DMS 273 (cell line): ENCODE measurements around the gene EIF1.
"Not testable (repeated sequence)": the region's sequence is repeated elsewhere in the genome, so short reads cannot be mapped to it uniquely, and the experiment has no call there.

ENCODE experiments used
- DNase-seq: peaks from one replicate; lab custom pipeline; 2025; ENCODE audit not compliant: unreplicated experiment; lab: John Stamatoyannopoulos, UW

Gene EIF1

GRCh38 chr17:41655611-41656111, 33.0 kb upstream of the EIF1 start:
- peak; percentile 84 for DNase-seq

- no peak for DNase-seq
Measured at GRCh38 chr17:41656249-41657023, 32.2 kb upstream of the EIF1 start.

DNA sequence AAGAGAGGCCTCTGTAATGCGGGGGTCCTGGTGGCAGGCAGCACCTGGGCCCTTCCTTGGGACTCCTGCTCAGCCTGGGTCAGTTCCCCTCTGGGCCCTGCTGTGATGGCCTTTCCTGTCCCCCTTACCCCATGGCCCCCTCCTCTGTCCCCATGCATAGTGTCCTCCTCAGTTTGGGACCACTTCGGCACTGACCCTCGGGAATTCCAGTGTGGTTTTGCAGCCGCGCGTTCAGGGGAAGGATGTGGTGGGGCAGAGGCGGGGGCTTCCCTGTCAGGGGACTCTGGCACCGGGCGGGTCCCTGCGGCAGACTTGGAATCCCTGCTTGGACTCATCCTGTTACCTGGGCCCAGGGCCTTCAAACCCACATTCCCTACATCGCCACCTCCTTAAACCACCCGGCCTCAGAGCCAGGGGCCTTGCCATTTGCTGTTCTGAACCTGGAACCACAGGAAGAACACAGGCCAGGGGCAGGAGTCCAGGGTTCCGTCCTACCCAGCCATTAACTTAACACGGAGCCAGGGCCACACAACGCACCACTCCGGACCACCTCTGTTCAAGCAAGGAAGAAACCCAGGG, 31.4 kb upstream of the EIF1 start:
- no peak for DNase-seq

- no peak for DNase-seq
Measured at GRCh38 chr17:41657936-41658335, 30.7 kb upstream of the EIF1 start.

GRCh38 chr17:41658846-41659245, 29.8 kb upstream of the EIF1 start:
- DNase-seq: no peak

DNA sequence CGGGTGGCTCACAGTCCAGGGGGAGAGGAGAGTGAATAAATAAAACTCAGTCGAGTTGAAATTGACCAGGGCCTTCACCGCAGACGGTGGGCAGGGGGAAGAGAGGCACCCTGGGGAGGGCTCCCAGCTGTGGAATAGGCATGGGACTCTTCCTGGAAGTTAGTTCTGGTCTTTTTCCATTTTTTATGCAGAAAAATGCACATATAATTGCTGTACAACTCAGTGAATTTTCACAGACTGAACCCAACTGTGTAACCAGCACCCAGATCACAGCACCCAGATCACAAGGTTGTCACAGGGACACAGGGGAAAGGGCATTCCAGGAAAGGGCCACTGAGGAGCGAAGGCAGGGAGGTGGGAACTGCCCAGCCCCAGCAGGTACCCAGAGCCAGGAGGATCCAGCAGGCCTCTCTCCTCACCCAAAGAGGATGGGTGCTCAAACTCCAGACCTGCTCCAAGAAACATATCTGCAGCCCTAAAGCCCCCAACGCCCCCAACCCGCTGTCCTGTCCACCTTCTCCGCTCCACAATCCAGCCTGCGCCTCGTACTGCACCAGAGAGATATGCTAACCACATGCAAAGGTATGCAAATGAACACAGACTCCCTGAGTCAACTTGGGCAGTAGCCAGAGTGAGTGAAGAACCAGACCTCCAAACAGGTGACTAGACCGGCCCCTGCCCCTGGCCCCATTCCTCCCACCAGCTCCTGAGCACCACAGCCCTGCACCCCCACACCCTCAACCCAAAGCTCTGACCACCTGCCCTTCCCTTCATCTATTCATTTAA, 29.1 kb upstream of the EIF1 start:
- DNase-seq: no peak

GRCh38 chr17:41660221-41660711, 28.4 kb upstream of the EIF1 start:
- DNase-seq: no peak

- no peak for DNase-seq
Measured at GRCh38 chr17:41663451-41664171, 25.1 kb upstream of the EIF1 start.

DNA sequence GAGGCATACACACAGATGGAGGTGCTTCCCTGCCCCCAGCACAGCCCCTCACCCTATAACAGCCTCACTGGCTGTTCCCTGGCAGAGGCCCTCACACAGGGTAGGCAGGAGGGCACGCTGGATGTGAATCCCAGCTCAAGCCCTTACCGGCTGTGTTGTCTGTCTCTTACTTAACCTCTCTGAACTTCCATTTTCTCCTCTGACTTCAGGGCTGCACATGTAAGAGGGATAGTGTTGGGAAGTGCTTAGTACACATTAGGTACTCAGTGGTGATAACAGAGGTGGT, 24.6 kb upstream of the EIF1 start:
- DNase-seq: no peak

- DNase-seq: no peak
Measured at GRCh38 chr17:41664587-41665565, 23.8 kb upstream of the EIF1 start.

GRCh38 chr17:41665566-41666236, 23.0 kb upstream of the EIF1 start:
- DNase-seq: peak; percentile 96

GRCh38 chr17:41666237-41666641, 22.4 kb upstream of the EIF1 start:
- peak; percentile 81 for DNase-seq

DNA sequence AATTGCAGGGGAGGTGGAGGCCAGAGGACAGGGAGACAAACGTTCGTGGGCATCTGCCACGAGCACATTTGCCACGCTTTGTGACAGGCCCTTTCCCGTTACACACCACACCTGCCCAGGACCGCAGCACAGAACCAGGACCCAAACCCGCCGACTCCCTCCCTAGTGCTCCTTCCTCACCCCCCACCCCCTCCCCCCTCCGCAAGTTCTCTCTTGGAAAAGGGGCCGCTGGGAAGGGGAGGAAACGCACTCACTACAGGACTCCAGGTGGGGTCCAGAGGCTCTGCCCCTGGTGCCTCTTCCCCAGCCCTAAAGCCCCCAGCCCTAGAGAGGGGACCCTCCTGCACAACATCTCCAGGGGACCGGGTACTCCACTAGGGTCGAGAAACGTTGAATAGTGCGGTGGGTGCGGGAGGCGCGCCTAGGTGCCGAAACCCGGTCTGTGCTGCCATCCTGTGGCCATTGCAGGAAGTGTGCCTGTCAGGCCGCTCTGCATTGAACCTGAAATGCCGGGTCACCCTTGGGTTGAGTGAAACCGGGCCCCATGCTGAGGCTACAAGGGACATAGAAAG, 21.9 kb upstream of the EIF1 start:
- DNase-seq: peak; percentile 90

DNA sequence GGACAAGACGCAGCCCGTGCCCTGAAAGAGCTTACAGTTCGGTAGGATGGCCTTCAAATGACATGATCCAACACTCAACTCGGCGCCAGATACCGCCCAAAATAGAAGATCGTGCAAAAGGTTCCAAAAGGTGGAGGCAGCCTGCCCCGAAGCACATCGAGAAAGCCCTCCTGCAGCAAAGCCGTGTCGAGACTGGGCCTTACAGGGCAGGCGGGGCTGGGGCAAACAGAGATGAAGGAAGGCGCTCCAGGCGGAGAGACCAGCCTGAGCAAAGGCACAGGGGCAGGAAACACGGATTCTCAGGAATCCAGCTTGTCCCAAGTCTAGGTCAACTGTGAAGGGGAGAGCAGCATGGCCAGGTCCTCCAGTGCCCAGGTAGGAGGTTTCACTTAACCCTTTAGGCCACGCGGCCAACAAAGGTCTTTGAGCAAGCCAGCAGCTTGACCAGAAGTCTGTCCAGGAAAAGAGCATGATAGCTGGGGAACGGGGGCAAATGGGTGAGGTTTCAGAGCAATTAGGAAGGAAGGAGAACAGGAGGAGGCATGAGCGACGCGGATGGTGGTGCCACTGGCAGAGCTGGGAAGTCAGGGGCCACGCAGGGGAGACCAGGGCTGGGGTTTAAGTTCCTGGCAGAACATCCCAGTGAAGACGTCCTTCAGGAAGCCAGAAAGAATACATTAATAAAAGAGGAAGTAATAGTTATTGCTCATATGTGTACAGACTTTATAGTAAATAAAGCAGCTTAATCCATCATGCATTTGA, 21.2 kb upstream of the EIF1 start:
- DNase-seq: peak; percentile 57

DNA sequence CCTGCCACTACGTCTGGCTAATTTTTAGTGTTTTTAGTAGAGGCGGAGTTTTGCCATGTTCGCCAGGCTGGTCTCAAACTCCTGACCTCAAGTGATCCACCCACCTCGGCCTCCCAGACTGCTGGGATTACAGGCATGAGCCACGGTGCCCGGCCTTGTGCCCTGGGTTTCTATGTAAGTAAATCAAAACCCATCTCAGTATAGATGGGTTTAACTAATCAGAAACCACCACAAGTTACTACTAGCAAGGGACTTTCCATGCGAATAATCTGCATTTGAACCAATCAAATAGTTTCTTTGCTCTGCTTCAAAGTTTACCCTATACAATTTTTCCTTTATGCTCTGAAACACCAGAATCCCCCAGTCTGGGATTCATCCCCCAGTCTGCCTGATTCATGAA, 16.5 kb upstream of the EIF1 start:
- no peak for DNase-seq

DNA sequence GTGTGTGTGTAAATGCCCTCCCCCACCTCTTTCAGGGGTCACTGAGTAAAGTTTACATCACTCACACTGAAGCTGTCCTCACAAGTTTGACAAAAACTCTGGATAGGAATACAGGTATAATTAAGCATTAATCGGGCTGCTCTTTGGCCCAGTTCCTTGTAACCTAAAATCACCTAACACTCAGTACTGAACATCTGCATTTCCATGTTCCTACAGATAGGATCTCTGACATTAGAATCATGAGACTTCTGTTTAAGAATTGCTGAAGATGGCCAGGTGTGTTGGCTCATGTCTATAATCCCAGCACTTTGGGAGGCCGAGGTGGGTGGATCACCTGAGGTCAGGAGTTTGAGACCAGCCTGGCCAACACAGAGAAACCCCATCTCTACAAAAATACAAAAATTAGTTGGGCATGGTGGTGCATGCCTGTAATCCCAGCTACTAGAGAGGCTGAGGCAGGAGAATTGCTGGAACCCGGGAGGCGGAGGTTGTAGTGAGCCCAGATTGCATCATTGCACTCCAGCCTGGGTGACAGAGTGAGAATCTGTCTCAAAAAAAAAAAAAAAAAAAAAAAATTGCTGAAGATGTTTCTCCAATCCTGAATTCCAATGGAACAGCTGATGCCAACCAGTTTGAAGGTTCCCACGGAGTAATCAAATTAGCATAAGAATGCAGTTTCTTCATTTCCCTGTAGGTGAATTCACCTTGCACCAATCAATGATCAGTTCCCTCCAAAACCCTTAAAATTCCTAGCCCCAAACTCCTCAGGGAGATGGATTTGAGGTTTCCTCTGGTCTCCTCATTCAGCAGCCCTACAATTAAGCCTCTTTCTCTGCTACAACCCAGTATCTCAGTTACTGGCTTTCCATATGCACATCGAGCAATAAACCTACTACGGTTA, 13.3 kb upstream of the EIF1 start:
- DNase-seq: not testable (repeated sequence)

DNA sequence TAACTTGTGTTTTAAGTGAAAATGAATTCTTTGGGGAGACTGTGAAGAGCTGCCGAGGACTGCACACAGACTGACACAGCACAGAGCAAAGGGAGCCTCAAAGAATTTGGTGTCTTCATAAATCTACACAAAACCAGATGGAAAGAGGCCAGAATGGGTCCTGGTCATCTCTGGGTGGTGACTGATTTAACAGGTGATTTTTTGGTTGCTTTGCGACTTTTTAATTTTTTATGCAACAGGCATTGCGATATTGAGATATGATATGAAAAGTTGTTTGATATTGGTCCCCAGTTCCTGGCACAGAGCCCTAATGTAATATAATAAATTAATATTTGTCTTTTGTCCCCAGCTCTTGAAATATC, 12.6 kb upstream of the EIF1 start:
- no peak for DNase-seq
